K562 (cell line): ENCODE measurements around the gene GRIK3. TPM values are rescaled to one million over a fixed set of nuclear protein-coding genes. Genes with fewer than 3 reads are reported as not detected.

ENCODE experiments used
- BACH1 ChIP-seq: fragments of 200-800 bp; sonication (Bioruptor generic); IDR thresholded peaks from 2 replicates; pipeline ENCODE4 v1.6.1; 2016; ENCODE audit warnings: missing genetic modification characterization, missing compliant biosample characterization
- BCL6 ChIP-seq: fragments of 250-450 bp; sonication (Bioruptor Pico); IDR thresholded peaks from 2 replicates; pipeline ENCODE4 v1.4.0; 2020
- DMBX1 ChIP-seq: fragments of 250-450 bp; sonication (Bioruptor Pico); IDR thresholded peaks from 2 replicates; pipeline ENCODE4 v1.8.0; 2022; ENCODE audit warnings: inconsistent platforms, mild to moderate bottlenecking, moderate library complexity, borderline replicate concordance
- EHMT2 ChIP-seq: fragments of 450-650 bp; IDR thresholded peaks from 2 replicates; pipeline ENCODE4 v1.6.1; 2018; ENCODE audit warnings: antibody characterized with exemption
- EWSR1 ChIP-seq: fragments of 450-650 bp; IDR thresholded peaks from 2 replicates; pipeline ENCODE4 v1.6.1; 2018; ENCODE audit warnings: borderline replicate concordance, mild to moderate bottlenecking, low read depth, moderate library complexity; ENCODE audit not compliant: partially characterized antibody
- HDAC1 ChIP-seq, 2 experiments: fragments of 450-650 bp; IDR thresholded peaks; 2 replicates each; pipeline ENCODE4 v1.6.1; 2016 to 2017; ENCODE audit warnings: inconsistent platforms in 1 of 2, mild to moderate bottlenecking in 1 of 2, moderate library complexity in 1 of 2
- MIER1 ChIP-seq: fragments of 450-650 bp; IDR thresholded peaks from 2 replicates; pipeline ENCODE4 v1.6.1; 2016; ENCODE audit warnings: antibody characterized with exemption, mild to moderate bottlenecking, low read depth
- NCOA1 ChIP-seq: fragments of 450-650 bp; IDR thresholded peaks from 2 replicates; pipeline ENCODE4 v1.6.1; 2016; ENCODE audit warnings: low read depth
- PHTF2 ChIP-seq: fragments of 250-450 bp; sonication (Bioruptor Pico); IDR thresholded peaks from 2 replicates; pipeline ENCODE4 v1.5.0; 2021; ENCODE audit warnings: mild to moderate bottlenecking
- REST ChIP-seq, 2 experiments: fragments of 450-650 bp; formaldehyde crosslinking in 1 of 2; IDR thresholded peaks; 2 replicates each; pipeline versions ENCODE4 v1.4.0 to v1.6.1; 2014 to 2020; ENCODE audit warnings: mild to moderate bottlenecking in 2 of 2, borderline replicate concordance in 1 of 2, low read depth in 1 of 2
- SNAPC5 ChIP-seq: fragments of 250-450 bp; sonication (Bioruptor Pico); IDR thresholded peaks from 2 replicates; pipeline ENCODE4 v1.8.0; 2021; ENCODE audit warnings: moderate library complexity, mild to moderate bottlenecking, inconsistent platforms
- USF2 ChIP-seq: sonication (generic); formaldehyde crosslinking; IDR thresholded peaks from 2 replicates; pipeline ENCODE4 v1.5.0; 2020; ENCODE audit warnings: missing genetic modification reagents
- ZNF589 ChIP-seq: fragments of 200-800 bp; sonication (Bioruptor generic); IDR thresholded peaks from 2 replicates; pipeline ENCODE4 v1.6.1; 2016; ENCODE audit warnings: low read depth, missing genetic modification characterization, missing compliant biosample characterization
- ZNF644 ChIP-seq: fragments of 200-800 bp; sonication (Bioruptor generic); IDR thresholded peaks from 2 replicates; pipeline ENCODE4 v1.6.1; 2016; ENCODE audit warnings: low read depth, missing genetic modification characterization, missing compliant biosample characterization
- ZNF764 ChIP-seq: fragments of 250-450 bp; sonication (Bioruptor Pico); IDR thresholded peaks from 2 replicates; pipeline ENCODE4 v1.4.0; 2020; ENCODE audit warnings: low read depth, mild to moderate bottlenecking, moderate library complexity
- ZNF766 ChIP-seq: fragments of 200-800 bp; sonication (Bioruptor generic); conservative IDR thresholded peaks from 2 replicates; pipeline ENCODE4 v1.6.1; 2016; ENCODE audit warnings: missing genetic modification characterization, missing compliant biosample characterization
- polyA plus RNA-seq, 8 experiments: library from polyadenylated mRNA; depleted of rRNA in 4 of 8; stranded (reverse) in 5 of 8; unstranded in 3 of 8; fragments of >200 nt; fragmentation: Nextera tagmentation in 2 of 8; fragmentation: Illumina TruSeq in 1 of 8; extraction: Ambion mirVana in 2 of 8; extraction: Trizol in 1 of 8; gene quantifications; 2 replicates each; pipeline versions ENCODE4 v1.2.1 to v1.2.3, GENCODE V29; 2011 to 2014; ENCODE audit warnings: inconsistent platforms in 1 of 8, missing spikeins in 1 of 8
- total RNA-seq, 7 experiments: library from RNA; depleted of rRNA in 6 of 7; stranded (reverse); fragments of >200 nt in 6 of 7; fragmentation: Illumina TruSeq in 2 of 7; extraction: Trizol in 2 of 7; gene quantifications; 2 replicates each; pipeline versions ENCODE4 v1.2.1 to v1.2.3, GENCODE V29; 2011 to 2021; ENCODE audit warnings: low replicate concordance in 1 of 7
- TF ChIP-seq, protein P1 (sequence below): fragments of 450-650 bp; conservative IDR thresholded peaks from 2 replicates; pipeline ENCODE4 v1.6.1; 2016; ENCODE audit warnings: missing genetic modification characterization, low read depth, mild to moderate bottlenecking, missing compliant biosample characterization, moderate library complexity

The GRIK3 gene
- total and polyA plus RNA-seq, 9 of the 15 experiments (the other 6 are each of a cell fraction or from before 2014, with no cell fraction given): not detected

- TF ChIP-seq, protein P1, sequence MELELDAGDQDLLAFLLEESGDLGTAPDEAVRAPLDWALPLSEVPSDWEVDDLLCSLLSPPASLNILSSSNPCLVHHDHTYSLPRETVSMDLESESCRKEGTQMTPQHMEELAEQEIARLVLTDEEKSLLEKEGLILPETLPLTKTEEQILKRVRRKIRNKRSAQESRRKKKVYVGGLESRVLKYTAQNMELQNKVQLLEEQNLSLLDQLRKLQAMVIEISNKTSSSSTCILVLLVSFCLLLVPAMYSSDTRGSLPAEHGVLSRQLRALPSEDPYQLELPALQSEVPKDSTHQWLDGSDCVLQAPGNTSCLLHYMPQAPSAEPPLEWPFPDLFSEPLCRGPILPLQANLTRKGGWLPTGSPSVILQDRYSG: peak; percentile 68; the same call in 1 of the 2 replicates
- TF ChIP-seq SNAPC5 (CRISPR knock-in tag) (no peak), ZNF766 (peak; percentile 77), EWSR1 (no peak), ZNF644 (tag) (peak; percentile 70; the same call in 1 of the 2 replicates), USF2 (0 out of 2 replicates have a peak, but pooled peaks have one; percentile 3), REST (IDR thresholded peaks at IDR 0.05; ENCODE audit: borderline replicate concordance) (peak; percentile 99), REST (CRISPR knock-in tag; IDR thresholded peaks at IDR 0.05; ENCODE audit: low read depth) (peak; percentile 97), ZNF589 (CRISPR knock-in tag) (peak; percentile 48; the same call in 1 of the 2 replicates), PHTF2 (CRISPR knock-in tag) (no peak), ZNF764 (CRISPR knock-in tag) (no peak), HDAC1 (IDR thresholded peaks at IDR 0.05) (no peak), EHMT2 (peak; percentile 99), BCL6 (CRISPR knock-in tag) (0 out of 2 replicates have a peak, but pooled peaks have one; percentile 8), DMBX1 (CRISPR knock-in tag) (peak; percentile 64; the same call in 1 of the 2 replicates), BACH1 (tag) (0 out of 2 replicates have a peak, but pooled peaks have one; percentile 54), MIER1 (peak; percentile 95), NCOA1 (peak; percentile 77; the same call in 1 of the 2 replicates)
These were observed 68.1 kb downstream of the GRIK3 start (continued) for GRCh38 chr1:36966242-36966641.
